ENCODE data around the gene ARID4A.
"Not testable (repeated sequence)": the region's sequence is repeated elsewhere in the genome, so short reads cannot be mapped to it uniquely, and the experiment has no call there.

The ARID4A gene

GRCh38 chr14:58291646-58292045 lies 6.7 kb upstream of the ARID4A start:
- no peak for DNase-seq (ENCODE audit: low spot score)

- no peak for DNase-seq (ENCODE audit: low spot score)
Observed at GRCh38 chr14:58292187-58292586, 6.2 kb upstream of the ARID4A start.

GRCh38 chr14:58294201-58294600 lies 4.2 kb upstream of the ARID4A start:
- no peak for DNase-seq (ENCODE audit: low spot score)

GRCh38 chr14:58296726-58297125 lies 1.6 kb upstream of the ARID4A start:
- DNase-seq (ENCODE audit: low spot score): no peak

- peak; percentile 14 for DNase-seq (ENCODE audit: low spot score)
Observed at GRCh38 chr14:58297412-58297761, 968 bp upstream of the ARID4A start.

- DNase-seq (ENCODE audit: low spot score): peak; percentile 96
Observed at GRCh38 chr14:58297762-58298476, 436 bp upstream of the ARID4A start.

GRCh38 chr14:58299401-58300330 lies 1.3 kb downstream of the ARID4A start:
- peak; percentile 29 for DNase-seq (ENCODE audit: low spot score)

GRCh38 chr14:58301416-58301815 lies 3.1 kb downstream of the ARID4A start:
- DNase-seq (ENCODE audit: low spot score): no peak

GRCh38 chr14:58305730-58306129 lies 7.4 kb downstream of the ARID4A start:
- no peak for DNase-seq (ENCODE audit: low spot score)

GRCh38 chr14:58307597-58308316 lies 9.4 kb downstream of the ARID4A start:
- DNase-seq (ENCODE audit: low spot score): no peak

GRCh38 chr14:58309086-58309485 lies 10.7 kb downstream of the ARID4A start:
- DNase-seq (ENCODE audit: low spot score): no peak

GRCh38 chr14:58313699-58314098 lies 15.3 kb downstream of the ARID4A start:
- DNase-seq (ENCODE audit: low spot score): no peak

GRCh38 chr14:58315606-58316005 lies 17.3 kb downstream of the ARID4A start:
- no peak for DNase-seq (ENCODE audit: low spot score)

- DNase-seq (ENCODE audit: low spot score): no peak
Observed at GRCh38 chr14:58327019-58327418, 28.7 kb downstream of the ARID4A start.

GRCh38 chr14:58331111-58331510 lies 32.8 kb downstream of the ARID4A start:
- DNase-seq (ENCODE audit: low spot score): peak; percentile 69

- DNase-seq (ENCODE audit: low spot score): no peak
Observed at GRCh38 chr14:58332561-58332960, 34.2 kb downstream of the ARID4A start.

- not testable (repeated sequence) for DNase-seq (ENCODE audit: low spot score)
Observed at GRCh38 chr14:58339666-58340065, 41.3 kb downstream of the ARID4A start.

- DNase-seq (ENCODE audit: low spot score): no peak
Observed at GRCh38 chr14:58341152-58341748, 42.9 kb downstream of the ARID4A start.

- DNase-seq (ENCODE audit: low spot score): not testable (repeated sequence)
Observed at GRCh38 chr14:58343535-58343934, 45.2 kb downstream of the ARID4A start.

- DNase-seq (ENCODE audit: low spot score): no peak
Observed at GRCh38 chr14:58353516-58354299, 55.4 kb downstream of the ARID4A start.

GRCh38 chr14:58354808-58355207 lies 56.5 kb downstream of the ARID4A start:
- DNase-seq (ENCODE audit: low spot score): no peak

All from AG08396 (cell line).